GM12864 (cell line): ENCODE measurements around the gene PTGS1.
A peak's percentile ranks its signal among the peaks of the same experiment; 100 is the strongest.
"Not testable (repeated sequence)": the region's sequence is repeated elsewhere in the genome, so short reads cannot be mapped to it uniquely, and the experiment has no call there.

Experiments
- DNase-seq: peaks from one replicate; pipeline ENCODE4 v3.0.0-alpha.2; 2011; ENCODE audit warnings: low read depth
- H3K4me3 ChIP-seq: 2 replicates; pipeline ENCODE4 v1.5.1; 2011; ENCODE audit warnings: mild to moderate bottlenecking, low read depth, low read length, control low read depth
- TF ChIP-seq, protein P1 (sequence below): IDR thresholded peaks from 2 replicates; pipeline ENCODE4 v1.5.1; 2011; ENCODE audit warnings: low read depth, mild to moderate bottlenecking, moderate library complexity, low read length, control low read depth, inconsistent platforms; ENCODE audit errors: missing control alignments

Gene PTGS1

DNA sequence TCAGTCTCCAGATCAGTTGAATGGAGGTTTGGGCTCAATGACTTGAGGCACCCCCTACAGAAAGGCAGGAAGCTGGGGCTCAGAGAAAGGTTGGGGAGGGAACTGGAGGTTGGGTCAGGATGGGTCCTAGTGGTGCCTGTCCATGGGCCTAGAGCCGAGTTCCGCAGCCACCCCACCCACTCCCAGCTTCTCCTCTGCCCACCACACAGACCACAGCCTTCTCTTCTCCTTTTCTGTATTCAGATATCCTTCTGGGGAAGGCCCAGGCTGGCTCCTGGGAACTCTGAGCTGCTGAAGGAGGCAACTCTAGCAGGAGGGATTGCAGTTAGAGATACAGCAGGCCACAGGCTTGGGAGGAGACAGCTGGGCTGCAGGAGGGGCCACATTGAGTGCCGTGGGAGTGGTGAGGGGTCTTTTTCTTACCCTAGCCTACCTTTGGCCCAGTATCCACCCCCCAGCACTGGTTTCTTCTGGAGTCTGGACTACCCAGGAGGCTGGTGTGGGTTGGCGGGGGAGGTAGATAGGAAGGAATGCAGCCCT is 15.4 kb upstream of the PTGS1 start:
- TF ChIP-seq, protein P1, sequence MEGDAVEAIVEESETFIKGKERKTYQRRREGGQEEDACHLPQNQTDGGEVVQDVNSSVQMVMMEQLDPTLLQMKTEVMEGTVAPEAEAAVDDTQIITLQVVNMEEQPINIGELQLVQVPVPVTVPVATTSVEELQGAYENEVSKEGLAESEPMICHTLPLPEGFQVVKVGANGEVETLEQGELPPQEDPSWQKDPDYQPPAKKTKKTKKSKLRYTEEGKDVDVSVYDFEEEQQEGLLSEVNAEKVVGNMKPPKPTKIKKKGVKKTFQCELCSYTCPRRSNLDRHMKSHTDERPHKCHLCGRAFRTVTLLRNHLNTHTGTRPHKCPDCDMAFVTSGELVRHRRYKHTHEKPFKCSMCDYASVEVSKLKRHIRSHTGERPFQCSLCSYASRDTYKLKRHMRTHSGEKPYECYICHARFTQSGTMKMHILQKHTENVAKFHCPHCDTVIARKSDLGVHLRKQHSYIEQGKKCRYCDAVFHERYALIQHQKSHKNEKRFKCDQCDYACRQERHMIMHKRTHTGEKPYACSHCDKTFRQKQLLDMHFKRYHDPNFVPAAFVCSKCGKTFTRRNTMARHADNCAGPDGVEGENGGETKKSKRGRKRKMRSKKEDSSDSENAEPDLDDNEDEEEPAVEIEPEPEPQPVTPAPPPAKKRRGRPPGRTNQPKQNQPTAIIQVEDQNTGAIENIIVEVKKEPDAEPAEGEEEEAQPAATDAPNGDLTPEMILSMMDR = no peak
- H3K4me3 ChIP-seq = no peak overlapping the region
- DNase-seq = no peak

DNA sequence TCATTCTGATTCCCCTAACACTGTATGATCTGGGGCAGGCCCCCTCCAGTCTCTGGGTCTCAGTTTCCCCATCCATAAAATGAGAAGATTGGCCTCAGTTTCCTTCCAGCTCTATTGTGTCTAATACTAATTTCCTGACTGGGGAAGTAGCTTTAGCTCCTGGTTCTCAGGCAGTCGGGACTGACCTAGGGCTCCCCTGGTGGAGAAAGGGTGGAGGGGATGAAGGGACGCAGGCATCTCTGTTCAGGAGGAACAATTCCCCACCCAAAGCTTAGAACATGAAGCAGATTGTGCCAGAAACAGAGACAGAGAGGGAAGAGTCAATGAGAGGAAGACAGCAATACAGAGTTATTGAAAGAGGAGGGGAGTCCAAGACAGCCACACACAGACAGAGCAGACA is 14.2 kb upstream of the PTGS1 start:
- no peak for DNase-seq
- TF ChIP-seq, protein P1 = peak; percentile 47
- H3K4me3 ChIP-seq = no peak overlapping the region

DNA sequence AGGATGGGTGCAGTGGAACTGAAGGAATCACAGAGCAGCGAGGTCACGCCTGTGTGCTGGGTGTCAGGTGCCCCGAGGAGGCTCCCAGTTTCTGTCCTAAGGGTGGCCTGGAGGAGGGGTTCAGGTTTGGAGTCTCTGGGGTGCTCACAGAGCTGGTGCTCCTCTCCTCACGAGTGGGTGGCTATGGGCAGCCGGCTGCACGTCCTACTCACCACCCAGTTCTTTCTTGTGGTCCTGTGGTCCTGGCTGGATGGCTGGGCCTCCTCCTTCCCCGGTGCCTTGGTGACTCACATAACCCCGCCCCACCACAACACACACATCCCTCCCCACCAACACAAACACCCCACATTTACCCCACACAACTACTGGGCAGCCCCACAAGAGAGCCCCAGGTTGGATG is 9.9 kb upstream of the PTGS1 start:
- DNase-seq = no peak
- no peak overlapping the region for H3K4me3 ChIP-seq
- TF ChIP-seq, protein P1 = no peak

DNA sequence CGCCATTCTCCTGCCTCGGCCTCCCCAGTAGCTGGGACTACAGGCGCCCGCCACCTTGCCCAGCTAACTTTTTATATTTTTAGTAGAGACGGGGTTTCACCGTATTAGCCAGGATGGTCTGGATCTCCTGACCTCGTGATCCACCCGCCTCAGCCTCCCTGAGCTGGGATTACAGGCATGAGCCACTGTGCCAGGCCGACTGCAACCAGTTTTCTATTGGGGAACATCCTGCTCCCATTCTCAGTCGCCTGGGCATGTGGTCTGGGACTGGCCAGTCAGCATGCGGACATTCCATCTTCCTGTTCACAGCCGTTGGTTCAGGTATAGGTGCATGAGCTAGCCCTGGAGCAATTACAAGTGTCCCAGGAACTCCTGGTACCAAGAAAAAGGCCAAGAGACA is 7.7 kb upstream of the PTGS1 start:
- DNase-seq, H3K4me3 ChIP-seq: not testable (repeated sequence)

DNA sequence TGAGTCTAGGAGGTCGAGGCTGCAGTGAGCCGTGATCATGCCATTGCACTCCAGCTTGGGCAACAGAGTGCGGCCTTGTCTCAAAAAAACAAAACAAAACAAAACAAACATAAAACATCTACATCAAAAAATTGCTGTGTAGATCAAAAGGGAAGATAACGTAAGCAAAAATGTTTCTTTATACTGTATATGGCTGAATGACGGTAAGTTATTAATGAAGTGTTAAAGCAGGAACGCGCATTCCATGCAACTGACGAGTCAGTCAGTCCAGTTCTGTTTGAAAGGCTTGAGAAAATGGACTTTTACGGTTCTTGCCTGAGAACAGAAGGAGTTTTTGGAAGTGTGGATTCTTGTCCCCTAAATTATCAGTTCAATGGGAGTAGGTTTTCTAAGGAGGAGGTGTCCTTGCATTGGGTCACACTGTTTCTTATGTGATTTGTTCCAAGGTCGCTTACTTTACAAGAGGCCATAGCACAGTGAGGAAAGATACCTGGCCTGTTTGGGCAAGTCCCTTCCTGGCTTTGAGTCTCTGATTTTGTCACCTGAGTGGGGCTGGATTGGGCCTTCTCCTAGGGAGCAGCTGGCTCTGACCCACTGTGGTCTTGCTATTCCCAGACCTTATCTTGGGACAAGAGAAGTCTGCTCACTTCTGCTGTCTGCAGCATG is 6.6 kb upstream of the PTGS1 start:
- H3K4me3 ChIP-seq = no peak overlapping the region
- TF ChIP-seq, protein P1 = no peak
- DNase-seq = no peak

DNA sequence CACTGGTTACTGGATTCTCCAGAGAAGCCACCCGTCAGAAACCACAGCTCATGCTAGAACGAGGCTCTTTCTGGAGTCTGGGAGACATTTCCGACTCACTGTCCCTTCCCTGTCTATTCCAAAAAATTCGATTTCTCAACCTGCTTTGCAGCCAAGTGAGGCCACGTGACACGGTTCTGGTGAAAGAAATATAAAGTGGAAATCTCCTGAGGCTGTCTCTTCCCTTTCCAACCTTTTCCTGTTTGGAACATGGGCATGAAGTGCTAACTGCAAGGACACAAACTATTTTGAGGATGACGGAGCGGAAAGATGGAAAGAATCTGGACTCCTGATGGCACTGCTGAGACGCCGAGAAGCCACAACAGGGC is 6.1 kb upstream of the PTGS1 start:
- DNase-seq = no peak
- H3K4me3 ChIP-seq = no peak overlapping the region
- TF ChIP-seq, protein P1 = no peak

DNA sequence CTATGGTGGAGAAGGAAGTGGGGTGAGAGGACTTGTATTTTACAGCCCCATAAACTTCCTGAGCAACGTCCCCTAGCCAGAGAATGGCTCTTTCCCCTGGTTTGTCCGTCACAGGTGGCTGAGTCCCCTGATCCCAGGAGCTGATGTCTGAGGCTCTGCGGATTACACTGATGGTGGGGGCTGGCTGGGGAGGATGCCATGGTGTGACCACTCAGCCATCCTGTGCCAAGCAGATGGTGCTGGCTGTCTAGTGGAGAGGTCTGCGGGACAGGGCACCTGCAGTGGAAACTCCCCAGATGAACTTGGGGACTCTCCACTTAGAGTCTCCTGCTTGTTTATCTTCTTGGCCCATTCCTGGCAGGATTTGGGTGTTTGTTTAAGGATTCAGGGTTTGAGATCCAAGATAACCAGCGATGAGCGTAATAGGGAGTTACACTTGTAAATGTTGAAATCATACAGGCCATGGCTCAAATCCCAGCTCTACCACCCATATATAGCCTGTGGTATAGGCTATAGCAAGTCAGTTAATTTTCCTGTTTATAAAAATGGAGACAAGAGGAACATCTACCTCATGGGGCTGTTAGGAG is 4.7 kb upstream of the PTGS1 start:
- H3K4me3 ChIP-seq = no peak overlapping the region
- DNase-seq = no peak
- TF ChIP-seq, protein P1 = no peak
